Measurements from ENCODE around the gene LRP1-AS.

The LRP1-AS gene

GRCh38 chr12:57146961-57147944, at the start of gene LRP1-AS:
Gene LRP1-AS, minus strand, starts transcription at chr12:57147619.
- Histone ChIP-seq H3K36me3 (peaks cover 41 to 62% (median 55%) of the 10 kb centered on the region in 3 donors), H3K27me3 (no peaks in the 10 kb centered on the region), H3K27ac (peak within 1 kb of the TSS; percentile 73 to 85), H3K4me1 (peaks cover 4 to 89% (median 75%) of the 10 kb centered on the region in 4 donors), H3K9me3 (no peaks in the 10 kb centered on the region), H3K4me3 (no peak within 1 kb of the TSS)
- DNase-seq: peak in 1 of 2 donors; percentile 71
- intact Hi-C loops (cut with DNase I; ENCODE audit: low total_unique reads): no loop called here
- no peak for TF ChIP-seq CTCF (IDR thresholded peaks at IDR 0.05)

GRCh38 chr12:57196956-57197355, 49.5 kb upstream of the LRP1-AS start:
- no peaks in the 10 kb centered on the region for H3K4me1 ChIP-seq
- peaks cover 100% of the 10 kb centered on the region in 3 donors for H3K36me3 ChIP-seq
- H3K4me3 ChIP-seq: no peak overlapping the region
- H3K27me3 ChIP-seq: no peaks in the 10 kb centered on the region
- no peaks in the 10 kb centered on the region for H3K9me3 ChIP-seq
- no peak overlapping the region for H3K27ac ChIP-seq
- no peak for TF ChIP-seq CTCF (IDR thresholded peaks at IDR 0.05)
- no peak for DNase-seq
- intact Hi-C loops (cut with DNase I; ENCODE audit: low total_unique reads): no loop called here

GRCh38 chr12:57196439-57196838, 49.0 kb upstream of the LRP1-AS start:
- TF ChIP-seq CTCF (IDR thresholded peaks at IDR 0.05): no peak
- no peak overlapping the region for H3K27ac ChIP-seq
- DNase-seq: no peak
- H3K36me3 ChIP-seq: peaks cover 100% of the 10 kb centered on the region in 3 donors
- intact Hi-C loops (cut with DNase I; ENCODE audit: low total_unique reads): no loop called here
- H3K4me3 ChIP-seq: no peak overlapping the region
- no peaks in the 10 kb centered on the region for H3K9me3 ChIP-seq
- H3K27me3 ChIP-seq: no peaks in the 10 kb centered on the region
- H3K4me1 ChIP-seq: no peaks in the 10 kb centered on the region

GRCh38 chr12:57195611-57196371, 48.4 kb upstream of the LRP1-AS start:
- no peaks in the 10 kb centered on the region for H3K27me3 ChIP-seq
- H3K4me1 ChIP-seq: no peaks in the 10 kb centered on the region
- H3K36me3 ChIP-seq: peaks cover 100% of the 10 kb centered on the region in 3 donors
- H3K9me3 ChIP-seq: no peaks in the 10 kb centered on the region
- DNase-seq: no peak
- no peak overlapping the region for H3K4me3 ChIP-seq
- TF ChIP-seq CTCF (IDR thresholded peaks at IDR 0.05): no peak
- intact Hi-C loops (cut with DNase I; ENCODE audit: low total_unique reads): no loop called here
- no peak overlapping the region for H3K27ac ChIP-seq

GRCh38 chr12:57195186-57195585, 47.8 kb upstream of the LRP1-AS start:
- no peak for DNase-seq
- no peak for TF ChIP-seq CTCF (IDR thresholded peaks at IDR 0.05)

More at GRCh38 chr12:57195186-57195585, 47.8 kb upstream of the LRP1-AS start:
- H3K4me3 ChIP-seq: no peak overlapping the region
- H3K27ac ChIP-seq: no peak overlapping the region
- intact Hi-C loops (cut with DNase I; ENCODE audit: low total_unique reads): no loop called here
- H3K27me3 ChIP-seq: no peaks in the 10 kb centered on the region
- no peaks in the 10 kb centered on the region for H3K4me1 ChIP-seq
- H3K9me3 ChIP-seq: no peaks in the 10 kb centered on the region
- peaks cover 100% of the 10 kb centered on the region in 3 donors for H3K36me3 ChIP-seq
